HG02870 (cell line): ENCODE measurements around the gene TNFRSF12A.

Experiments used
- ATAC-seq: cut with Tn5 transposase; IDR thresholded peaks from one replicate; pipeline ENCODE4 v1.9.1; 2021; ENCODE audit warnings: mild to moderate bottlenecking, moderate library complexity; ENCODE audit not compliant: unreplicated experiment

TNFRSF12A gene

DNA sequence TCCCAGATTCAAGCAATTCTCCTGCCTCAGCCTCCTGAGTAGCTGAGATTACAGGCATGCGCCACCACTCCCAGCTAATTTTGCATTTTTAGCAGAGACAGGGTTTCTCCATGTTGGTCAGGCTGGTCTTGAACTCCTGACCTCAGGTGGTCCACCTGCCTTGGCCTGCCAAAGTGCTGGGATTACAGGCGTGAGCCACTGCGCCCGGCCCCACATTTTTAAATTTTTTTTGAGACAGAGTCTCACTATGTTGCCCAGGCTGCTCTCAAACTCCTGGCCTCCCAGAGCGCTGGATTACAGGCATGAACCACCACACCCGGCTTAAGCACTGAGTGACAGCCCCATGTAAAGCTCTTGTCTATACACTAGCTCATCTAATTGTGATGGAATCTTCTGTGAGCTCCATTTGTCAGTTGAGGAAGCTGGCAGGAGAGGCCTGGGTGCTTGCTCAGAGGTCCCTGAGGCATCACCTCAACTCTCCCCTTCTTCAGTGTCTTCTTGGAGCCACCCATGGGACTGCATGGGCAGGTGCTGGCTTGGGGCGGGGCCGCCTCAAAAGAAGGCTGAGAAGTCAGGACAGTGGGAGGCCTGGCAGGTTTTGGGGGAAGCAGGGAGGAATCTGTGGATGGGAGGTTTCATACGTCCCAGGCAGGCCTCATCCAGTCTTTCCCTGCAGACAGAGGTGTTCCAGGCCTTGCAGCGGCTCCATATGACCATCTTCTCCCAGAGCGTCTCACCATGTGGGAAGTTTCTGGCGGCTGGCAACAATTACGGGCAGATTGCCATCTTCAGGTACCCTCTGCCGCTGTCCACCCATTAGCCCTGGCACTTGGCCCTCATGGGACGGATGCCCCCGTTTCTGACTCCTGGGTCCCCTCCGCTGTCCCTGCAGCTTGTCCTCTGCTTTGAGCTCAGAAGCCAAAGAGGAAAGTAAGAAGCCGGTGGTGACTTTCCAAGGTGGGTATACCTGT lies 5.1 kb downstream of the TNFRSF12A start:
- no peak for ATAC-seq

DNA sequence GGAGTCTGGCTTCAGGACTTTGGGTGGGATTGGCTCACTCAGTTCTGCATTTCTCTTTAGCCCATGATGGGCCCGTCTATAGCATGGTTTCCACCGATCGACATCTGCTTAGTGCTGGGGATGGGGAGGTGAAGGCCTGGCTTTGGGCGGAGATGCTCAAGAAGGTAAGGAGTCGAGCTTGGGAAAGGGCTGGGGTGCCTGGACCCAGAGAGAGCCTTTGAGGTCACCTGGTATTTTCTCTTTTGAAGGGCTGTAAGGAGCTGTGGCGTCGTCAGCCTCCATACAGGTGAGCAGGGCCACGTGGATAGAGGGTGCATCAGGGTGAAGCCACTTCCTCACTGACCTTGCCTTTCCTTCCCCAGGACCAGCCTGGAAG lies 5.8 kb downstream of the TNFRSF12A start:
- no peak for ATAC-seq

DNA sequence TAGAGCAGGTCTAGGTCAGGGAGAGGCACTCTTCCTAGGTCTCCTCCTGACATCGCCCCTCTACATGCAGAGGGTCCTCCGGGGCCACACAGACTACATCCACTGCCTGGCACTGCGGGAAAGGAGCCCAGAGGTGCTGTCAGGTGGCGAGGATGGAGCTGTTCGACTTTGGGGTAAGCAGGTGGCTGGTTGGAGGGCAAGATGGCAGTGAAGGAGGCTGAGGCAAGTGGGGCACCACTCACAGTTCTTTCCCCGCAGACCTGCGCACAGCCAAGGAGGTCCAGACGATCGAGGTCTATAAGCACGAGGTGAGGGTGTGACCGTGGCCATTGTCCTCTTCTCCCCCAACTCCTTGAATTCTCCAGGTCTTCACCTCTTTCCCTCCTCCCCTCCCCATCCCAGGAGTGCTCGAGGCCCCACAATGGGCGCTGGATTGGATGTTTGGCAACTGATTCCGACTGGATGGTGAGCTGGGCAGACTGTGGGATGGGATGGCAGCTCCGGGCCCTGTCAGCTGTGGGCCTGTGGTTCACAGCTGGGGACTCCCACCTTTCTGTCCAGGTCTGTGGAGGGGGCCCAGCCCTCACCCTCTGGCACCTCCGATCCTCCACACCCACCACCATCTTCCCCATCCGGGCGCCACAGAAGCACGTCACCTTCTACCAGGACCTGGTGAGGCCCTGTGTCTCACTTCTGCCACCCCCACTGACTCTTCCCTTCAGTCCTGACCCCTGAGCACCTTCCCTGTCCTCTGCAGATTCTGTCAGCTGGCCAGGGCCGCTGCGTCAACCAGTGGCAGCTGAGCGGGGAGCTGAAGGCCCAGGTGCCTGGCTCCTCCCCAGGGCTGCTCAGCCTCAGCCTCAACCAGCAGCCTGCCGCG lies 6.7 kb downstream of the TNFRSF12A start:
- ATAC-seq, result no peak

DNA sequence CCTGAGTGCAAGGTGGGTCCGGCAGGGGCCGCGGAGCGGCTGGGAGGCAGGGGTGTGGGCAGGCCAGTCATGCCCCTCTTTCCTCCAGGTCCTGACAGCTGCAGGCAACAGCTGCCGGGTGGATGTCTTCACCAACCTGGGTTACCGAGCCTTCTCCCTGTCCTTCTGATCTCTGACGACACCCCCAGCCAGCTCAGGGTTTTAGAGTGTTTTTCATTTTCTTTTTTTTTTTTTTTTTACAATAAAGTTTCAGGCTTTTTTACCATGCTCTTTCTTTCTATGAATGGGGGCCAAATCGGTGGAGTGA lies 7.3 kb downstream of the TNFRSF12A start:
- no peak for ATAC-seq

DNA sequence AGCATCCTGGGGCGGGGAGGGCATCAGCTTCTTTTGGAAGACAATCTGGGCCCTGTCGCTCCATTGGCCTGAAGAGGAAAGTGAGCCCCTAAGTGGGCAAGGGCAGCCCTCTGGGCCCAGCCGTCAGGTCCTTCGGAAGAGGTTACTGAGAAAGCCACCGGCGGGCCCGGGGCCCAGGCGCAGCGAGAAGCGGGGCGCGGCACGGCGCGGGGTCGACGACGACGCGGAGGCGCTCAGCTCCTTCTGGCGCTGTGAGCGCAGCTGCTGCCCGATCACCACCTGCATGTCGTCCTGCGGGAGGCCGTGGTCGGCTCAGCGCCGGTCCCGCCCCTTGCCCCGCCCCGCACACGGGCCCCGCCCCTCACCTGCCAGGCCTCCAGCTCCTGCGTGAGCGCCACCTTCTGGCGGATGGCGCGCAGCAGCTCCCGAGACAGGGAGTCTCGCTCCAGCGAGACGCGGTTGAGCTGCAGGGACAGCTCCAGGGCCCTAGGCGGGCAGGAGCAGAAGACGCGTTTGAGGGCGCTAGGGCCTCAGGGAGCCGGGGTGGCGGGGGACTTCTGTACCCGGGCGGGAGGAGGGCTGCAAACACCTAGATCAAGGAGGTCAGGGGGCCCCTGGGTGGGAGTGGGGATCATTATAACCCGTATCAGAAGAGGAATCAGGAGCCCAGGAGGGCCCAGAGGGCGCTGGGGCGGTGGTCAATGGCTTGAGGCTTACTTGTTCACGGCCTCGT lies 8.0 kb downstream of the TNFRSF12A start:
- no peak for ATAC-seq

DNA sequence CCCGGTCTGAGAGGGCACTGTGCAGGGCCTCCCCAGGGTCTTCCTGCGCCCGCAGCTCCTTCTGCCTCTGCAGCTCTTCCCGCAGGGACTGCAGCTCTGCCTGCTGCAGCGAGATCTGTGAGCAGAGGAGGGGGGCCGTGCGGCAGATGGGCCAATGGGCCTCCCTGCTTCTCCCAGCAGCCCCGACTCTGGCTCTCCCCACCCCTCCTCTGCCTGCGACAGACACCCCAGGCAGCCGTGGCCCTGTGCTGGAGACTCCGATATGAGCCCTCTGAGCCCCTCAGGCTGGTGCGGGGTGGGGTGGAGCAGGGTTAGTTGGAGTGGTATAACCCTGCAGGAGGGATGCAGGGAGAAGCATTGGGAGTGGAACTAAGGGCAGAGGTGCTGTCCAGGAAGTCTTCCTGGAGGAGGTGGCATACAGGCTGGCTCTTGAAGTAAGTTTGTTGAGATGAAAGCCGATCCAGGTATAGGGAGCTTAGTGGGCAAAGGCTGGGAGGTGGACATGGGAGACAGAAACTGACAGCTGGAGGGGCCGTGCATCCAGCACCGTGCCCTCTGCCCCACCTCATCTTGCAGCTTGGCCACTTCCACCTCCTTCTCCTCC lies 8.7 kb downstream of the TNFRSF12A start:
- no peak for ATAC-seq

DNA sequence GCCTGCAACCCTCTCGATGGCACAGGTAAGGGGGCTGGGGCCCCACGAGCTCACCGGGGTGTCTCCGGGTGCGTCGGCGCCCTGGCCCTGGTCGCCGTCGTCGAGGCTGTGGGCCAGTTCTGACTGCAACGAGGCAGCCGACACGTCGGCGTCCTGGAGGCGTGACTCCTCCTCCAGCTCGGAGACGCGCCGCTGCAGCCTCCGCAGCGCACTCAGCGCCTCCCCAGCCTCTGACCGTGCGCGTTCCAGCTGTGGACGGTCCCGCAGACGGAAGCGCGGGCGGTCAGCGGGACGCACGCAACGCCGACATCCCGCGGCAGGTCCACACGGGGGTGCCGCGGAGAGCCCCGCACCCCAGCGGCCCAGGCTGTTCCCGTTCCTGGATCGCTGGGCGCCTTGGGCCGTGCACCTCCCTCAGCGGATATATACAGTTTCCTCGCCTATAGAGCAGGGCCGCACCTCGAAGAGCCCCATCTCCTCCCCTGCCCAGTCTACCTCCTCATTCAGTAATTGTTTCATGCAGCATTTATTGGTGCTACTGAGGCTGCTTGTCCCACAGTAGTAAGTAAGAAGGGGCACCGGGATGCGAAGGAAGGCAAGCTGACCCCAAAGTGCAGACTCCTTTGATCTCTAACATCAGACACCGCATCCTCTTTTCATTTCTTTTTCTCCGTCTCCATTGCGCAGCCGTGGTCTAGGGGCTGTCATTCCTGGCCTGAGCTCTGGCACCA lies 9.5 kb downstream of the TNFRSF12A start:
- no peak for ATAC-seq

DNA sequence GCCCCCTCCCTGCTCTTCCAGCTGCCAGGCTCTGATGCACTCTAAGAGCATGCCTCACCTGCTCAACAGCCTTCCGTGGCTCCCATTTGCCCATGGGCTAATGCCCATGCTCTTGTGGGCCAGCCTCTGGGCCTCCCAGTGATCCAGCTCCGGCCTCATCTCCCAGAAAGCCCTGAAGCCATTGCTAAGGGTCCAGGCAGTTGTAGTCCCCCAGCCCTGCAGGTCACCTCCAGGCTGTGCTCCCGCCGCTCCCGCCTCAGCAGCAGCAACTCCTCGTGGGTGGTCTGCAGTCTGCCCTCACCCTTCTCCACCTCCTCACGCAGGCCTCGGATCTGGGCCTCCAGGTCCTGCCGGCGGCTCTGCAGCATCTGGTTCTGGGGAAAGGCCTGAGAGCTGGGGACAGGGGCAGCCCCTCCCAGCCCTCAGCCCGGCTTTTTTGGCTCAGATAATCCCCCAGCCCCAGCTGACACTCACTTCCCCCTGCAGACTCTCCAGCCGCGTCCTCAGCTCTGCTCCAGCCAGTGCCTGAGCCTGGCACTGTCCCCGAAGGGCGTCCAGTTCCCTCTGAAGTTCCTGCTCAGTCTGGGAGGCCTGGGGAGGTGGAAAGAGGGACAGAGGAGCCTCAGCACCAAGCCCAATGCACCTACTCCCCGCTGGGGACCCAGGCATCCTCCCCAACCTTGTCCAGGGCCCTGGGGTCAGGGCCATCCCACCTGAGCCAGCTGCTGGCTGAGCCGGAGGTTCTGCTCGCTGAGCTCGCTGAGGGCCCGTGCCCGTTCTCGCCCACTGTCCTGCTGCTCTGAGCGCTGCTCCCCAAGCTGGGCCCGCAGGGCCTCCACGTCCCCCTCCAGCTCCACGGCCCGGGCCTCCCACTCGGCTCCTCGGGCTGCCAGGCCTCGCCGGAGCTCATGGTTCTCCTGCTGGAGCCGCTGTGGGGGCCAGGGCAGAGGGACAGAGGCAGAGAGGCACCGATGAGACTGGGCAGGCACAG lies 10.3 kb downstream of the TNFRSF12A start:
- ATAC-seq, result no peak

DNA sequence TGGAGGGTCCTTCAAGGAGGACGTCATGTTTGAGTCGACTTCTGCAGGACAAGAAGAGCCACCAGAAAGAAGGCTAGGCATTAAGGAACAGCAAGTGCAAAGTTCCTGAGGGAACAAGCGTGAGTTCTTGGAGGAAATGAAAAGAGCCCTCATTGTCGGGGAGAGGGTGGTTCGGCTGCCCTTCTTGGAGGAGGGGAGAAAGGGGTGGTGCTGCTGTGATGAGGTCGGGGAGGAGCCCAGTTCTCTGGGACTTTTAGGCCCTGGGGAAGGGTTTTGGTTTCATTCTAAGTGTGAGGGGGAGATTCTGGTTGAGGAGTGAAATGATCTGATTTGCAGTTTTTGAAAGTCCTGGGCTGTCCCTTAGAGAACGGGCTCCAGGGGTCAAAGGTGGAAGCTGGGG lies 12.5 kb downstream of the TNFRSF12A start:
- ATAC-seq, result no peak

DNA sequence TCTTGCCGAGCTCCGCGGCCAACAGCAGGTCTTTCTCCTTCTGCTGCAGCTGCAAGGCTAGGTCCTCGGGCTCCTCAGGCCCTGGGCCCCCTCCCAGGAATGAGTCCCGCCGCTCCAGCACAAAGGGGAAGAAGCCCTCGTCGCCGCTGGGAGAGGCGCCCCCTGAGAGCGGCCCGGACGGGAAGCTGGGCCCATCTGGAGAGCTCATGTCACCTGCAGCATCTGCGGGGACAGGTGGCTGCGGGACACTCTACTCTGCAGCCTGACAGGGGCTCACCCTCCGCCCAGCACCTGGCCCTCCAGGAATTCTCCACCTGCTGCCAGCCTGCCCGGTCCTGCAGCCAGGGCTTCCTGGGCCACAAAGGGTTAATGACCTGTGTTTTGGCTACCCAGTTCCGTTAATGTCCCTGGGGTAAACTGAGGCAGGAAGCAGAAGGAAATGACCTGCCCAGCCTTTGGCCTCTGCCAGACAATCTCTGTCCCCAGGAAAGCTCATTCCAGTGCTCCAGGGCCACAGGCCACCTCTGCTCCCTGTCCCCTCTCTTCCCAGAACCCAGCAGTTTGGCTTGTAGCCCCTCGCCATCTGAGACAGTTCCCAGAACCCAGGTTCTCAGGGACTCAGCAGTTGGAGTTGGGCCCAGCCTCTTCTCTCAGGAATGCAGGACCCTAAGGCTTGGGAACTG lies 15.3 kb downstream of the TNFRSF12A start:
- no peak for ATAC-seq

DNA sequence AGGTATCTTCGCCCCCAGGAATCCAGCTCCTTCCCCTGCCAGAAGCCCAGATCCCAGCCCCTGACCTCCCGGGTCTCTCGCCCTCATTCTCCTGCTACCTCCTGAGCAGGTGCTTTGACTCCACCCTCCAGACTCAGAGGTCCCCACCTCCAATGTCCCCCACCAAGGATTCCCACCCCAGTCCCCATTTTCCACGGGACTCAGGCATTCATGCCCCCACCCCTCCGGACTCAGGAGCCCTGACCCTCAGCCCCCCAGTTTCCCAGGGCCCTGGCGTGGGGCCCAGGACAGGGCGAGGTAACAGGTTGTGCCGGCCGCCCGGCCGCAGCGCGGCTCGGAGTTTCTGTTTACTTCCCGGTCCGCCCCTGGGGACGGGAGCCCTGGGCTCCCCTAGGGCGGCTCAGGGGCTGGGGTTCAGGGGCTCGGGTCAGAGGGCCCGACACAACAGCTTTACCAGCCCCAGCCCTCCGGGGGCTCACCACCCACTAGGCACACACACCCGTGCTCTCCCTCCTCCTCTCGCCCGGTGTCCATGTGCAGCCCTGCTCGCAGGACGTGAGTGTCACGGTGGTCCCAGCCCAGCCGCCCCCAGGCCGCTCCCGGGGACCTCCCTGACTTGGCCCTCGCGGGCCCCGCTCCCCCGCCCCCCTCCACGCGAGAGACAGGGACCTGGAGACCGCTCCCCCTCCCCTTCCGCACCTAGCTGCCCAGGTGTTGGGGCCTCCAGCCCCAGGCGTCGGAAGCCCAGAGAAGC lies 16.0 kb downstream of the TNFRSF12A start:
- no peak for ATAC-seq

DNA sequence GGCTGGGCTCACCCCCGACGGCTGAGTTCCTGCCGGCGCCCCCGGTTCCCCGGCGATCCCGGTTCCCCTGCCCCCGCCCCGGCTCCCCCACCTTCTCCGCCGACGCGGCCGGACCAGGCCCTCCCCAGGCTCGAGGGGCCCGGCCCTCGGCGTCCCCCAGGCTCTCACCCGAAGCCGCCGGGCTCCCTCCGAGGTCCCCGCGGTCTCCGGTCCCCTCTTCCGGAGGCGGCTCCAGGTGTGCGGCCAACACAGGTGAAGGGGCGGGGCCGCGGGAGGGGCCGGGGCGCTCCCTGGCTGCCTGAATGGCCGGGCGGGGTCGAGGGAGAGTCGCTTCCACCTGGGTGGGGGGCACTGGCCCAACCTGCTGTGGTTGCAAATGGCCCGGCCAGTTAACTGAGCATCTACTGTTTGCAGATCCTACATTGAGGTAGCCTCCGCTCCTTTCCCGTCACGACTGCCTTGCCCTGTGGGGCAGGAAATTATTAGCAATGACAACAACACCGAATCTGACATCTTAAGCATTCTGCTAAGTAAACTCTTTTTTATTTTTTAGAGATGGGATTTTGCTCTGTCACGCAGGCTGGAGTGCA lies 16.7 kb downstream of the TNFRSF12A start, which contains the start of gene BICDL2:
Gene BICDL2, minus strand, starts transcription at position 219 of the 590 bp plus-strand sequence. CDS start 1,448 bp downstream, outside the sequence.
- no peak for ATAC-seq

DNA sequence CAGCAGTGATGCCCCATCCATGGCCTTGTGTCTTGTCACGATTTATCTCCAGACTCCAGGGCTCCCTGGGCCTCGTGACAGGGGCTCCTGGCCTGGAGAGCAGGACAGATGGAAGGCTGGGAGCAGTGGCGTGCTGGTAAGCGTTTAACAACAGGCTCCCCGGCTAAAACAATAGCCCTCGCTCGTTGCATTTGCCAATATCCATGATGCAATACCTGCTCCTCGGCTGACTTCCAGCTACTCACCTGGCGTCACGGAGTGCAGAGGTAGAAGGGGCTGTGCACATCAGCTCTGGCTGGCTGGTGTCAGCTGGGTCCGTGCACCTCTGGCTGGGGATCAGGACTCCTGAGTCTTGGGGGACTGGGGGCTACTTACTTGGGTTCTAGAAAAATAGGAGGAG lies 18.1 kb downstream of the TNFRSF12A start:
- ATAC-seq, result no peak

DNA sequence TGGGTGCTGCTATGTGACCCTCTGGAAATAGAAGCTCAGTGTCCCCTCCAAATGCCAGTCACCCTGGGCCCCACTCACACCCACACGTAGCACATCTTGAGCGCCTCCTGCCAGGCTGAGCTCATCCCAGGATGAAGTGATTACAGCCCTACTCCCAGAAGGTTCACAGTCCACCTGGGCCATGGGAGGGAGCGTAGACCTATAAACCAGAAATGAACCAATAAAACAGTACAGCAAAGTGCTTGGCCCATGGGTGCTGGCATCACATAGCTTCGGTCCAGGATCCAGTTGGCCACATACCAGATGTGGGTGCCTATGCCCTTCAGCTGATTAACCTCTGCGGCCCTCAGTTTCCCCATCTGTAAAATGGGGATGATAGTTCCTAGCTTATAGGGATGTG lies 18.7 kb downstream of the TNFRSF12A start:
- no peak for ATAC-seq

DNA sequence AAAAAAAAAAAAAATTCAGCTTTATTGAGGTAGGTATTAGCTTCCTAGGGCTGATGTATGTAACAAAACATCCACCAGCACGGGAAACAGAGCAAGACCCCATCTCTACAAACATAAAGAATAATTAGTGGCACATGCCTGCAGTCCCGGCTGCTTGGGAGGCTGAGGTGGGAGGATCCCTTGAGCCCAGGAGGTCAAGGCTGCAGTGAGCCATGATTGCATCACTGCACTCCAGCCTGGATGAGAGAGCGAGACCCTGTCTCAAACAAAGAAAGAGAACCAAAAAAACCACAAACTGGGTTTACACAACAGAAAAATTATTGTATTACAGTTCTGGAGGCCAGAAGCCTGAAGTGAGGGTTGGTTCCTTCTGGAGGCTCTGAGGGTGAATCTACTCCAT lies 22.2 kb downstream of the TNFRSF12A start:
- ATAC-seq, result no peak

DNA sequence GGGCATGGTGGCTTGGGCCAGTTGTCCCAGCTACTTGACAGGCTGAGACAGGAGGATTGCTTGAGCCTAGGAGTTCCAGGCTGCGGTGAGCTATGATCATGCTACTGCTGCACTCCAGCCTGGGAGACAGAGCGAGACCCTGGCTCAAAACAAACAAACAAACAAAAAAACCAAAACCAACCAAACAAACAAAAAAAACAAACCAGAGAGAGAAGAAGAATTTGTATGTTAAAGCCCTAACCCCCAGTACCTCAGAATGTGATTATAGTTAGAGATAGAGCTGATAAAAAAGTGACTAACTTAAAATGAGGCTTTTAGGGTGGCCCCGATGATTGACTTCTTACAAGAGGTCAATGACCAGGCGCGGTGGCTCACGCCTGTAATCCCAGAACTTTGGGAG lies 24.5 kb downstream of the TNFRSF12A start:
- no peak for ATAC-seq
